Mucosa of descending colon (tissue), 3 donors: ENCODE data around the gene ATN1. TPM values are rescaled to one million over a fixed set of nuclear protein-coding genes. Genes with fewer than 3 reads are reported as not detected.
A peak's percentile ranks its signal among the peaks of the same experiment; 100 is the strongest.

Experiments
- ATAC-seq: fragments of 200-7000 bp; cut with Tn5 transposase; one replicate; pipeline ENCODE4 v1.9.1; 2020; ENCODE audit warnings: mild to moderate bottlenecking, moderate library complexity
- DNase-seq, 3 donors: peaks; one replicate each; pipeline ENCODE4 v3.0.0-alpha.2; 2020
- H3K36me3 ChIP-seq: fragments of 200-600 bp; one replicate; pipeline ENCODE4 v1.8.0; 2021; ENCODE audit warnings: low read depth, mild to moderate bottlenecking
- H3K4me1 ChIP-seq: fragments of 200-600 bp; one replicate; pipeline ENCODE4 v1.8.0; 2021; ENCODE audit warnings: low read depth, mild to moderate bottlenecking
- H3K4me3 ChIP-seq: fragments of 200-600 bp; one replicate; pipeline ENCODE4 v1.8.0; 2021; ENCODE audit warnings: mild to moderate bottlenecking
- H3K9me3 ChIP-seq: fragments of 200-600 bp; one replicate; pipeline ENCODE4 v1.8.0; 2021; ENCODE audit warnings: mild to moderate bottlenecking
- CTCF ChIP-seq: fragments of 200-600 bp; IDR thresholded peaks from one replicate; pipeline ENCODE4 v1.8.0; 2022; ENCODE audit warnings: antibody characterized with exemption, mild to moderate bottlenecking
- intact Hi-C, 2 donors: fragments of 100-400 bp; cut with DNase I in 1 of 2; cut with micrococcal nuclease in 1 of 2; formaldehyde crosslinking; loops; one replicate each; pipeline versions ENCODE4 v1.11.0 to v1.11.1; 2022; cut with DNase I, micrococcal nuclease
- total RNA-seq, 3 donors: library from RNA; stranded (reverse); fragmentation: NEBNext Ultra II Directional in 2 of 3; extraction: Animal tissue kit (Norgen Biotek cat#: 25700) in 2 of 3; gene quantifications; one replicate each; pipeline versions ENCODE4 v1.2.1 to v1.2.4, GENCODE V29; 2021 to 2023
- donor health status: DM: no; HTN: no; CAD: no; lungs with moderate emphysema.
- donor health status: DM: no; HTN: no; CAD: no.
- donor health status: DM: no; HTN: yes; CAD: no.

Gene ATN1
- total RNA-seq, 3 donors from 2014 or later, result 68.5 to 208 (median 82.4) TPM

DNA sequence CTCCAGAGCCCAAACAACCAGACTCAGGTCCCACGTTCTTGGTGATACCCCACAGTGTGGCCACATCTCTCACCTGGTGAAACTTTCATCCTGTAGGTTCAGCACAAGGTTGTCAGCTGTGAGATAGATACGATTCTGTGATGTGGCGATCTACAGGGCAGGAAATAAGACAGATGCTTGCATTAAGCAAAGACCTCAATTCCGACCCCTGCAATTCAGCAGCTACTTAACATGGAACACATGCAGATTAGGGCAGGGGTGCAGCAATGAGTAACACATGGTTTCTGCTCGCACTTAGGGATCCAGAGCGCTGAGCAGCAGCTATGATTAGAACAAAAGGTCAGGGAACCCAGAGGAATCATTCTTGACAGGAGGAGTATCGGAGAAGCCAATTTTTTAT is 38.6 kb downstream of the ATN1 start:
- H3K9me3 ChIP-seq, result no peaks in the 10 kb centered on the region
- no peak for ATAC-seq
- H3K4me3 ChIP-seq, result no peak overlapping the region
- intact Hi-C loops, result no loop called here
- H3K36me3 ChIP-seq, result no peaks in the 10 kb centered on the region
- DNase-seq, result no peak
- TF ChIP-seq CTCF, result no peak
- H3K4me1 ChIP-seq, result peaks cover 30% of the 10 kb centered on the region

- intact Hi-C loops, result no loop called here
- no peak for TF ChIP-seq CTCF
- Histone ChIP-seq H3K9me3 (no peaks in the 10 kb centered on the region), H3K4me1 (peaks cover 34% of the 10 kb centered on the region), H3K36me3 (no peaks in the 10 kb centered on the region), H3K4me3 (no peak overlapping the region)
- no peak for DNase-seq
- ATAC-seq, result no peak
Measured at GRCh38 chr12:6967651-6968100, 39.9 kb downstream of the ATN1 start.

GRCh38 chr12:6968426-6968825 is 40.7 kb downstream of the ATN1 start:
- peaks cover 34% of the 10 kb centered on the region for H3K4me1 ChIP-seq
- TF ChIP-seq CTCF, result no peak
- ATAC-seq (no peak), DNase-seq (no peak)
- no peak overlapping the region for H3K4me3 ChIP-seq
- intact Hi-C loops, result no loop called here
- no peaks in the 10 kb centered on the region for H3K36me3 ChIP-seq
- no peaks in the 10 kb centered on the region for H3K9me3 ChIP-seq

DNA sequence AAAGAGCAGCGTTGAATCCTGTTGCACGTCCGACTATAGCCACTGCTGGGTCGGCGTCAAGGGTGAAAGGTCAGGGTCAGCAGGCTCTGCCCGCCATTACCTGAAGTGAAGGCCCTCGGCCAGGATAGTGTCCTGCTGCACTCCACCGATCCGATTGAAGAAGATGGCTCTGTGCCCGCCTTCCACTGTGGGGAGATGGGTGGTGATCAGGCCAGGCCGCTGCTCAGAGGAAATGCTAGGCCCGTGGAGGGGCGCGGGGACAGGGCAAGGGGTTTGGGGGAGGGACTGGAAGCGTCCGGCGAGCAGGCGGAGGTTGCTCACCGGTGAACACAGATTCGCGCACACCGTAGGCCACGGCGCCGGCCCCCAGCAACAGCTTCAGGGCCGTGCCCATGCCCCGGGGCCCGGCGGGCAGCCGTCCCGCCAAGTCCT is 42.4 kb downstream of the ATN1 start:
- intact Hi-C loops, result no loop called here
- peaks cover 34% of the 10 kb centered on the region for H3K4me1 ChIP-seq
- no peaks in the 10 kb centered on the region for H3K9me3 ChIP-seq
- peak overlapping the region; percentile 60 for H3K4me3 ChIP-seq
- ATAC-seq, result peak; percentile 35
- no peak for TF ChIP-seq CTCF
- DNase-seq, result peak in 1 of 3 donors; percentile 51
- no peaks in the 10 kb centered on the region for H3K36me3 ChIP-seq

- DNase-seq (no peak), ATAC-seq (no peak)
- H3K4me1 ChIP-seq, result peaks cover 12% of the 10 kb centered on the region
- no peaks in the 10 kb centered on the region for H3K9me3 ChIP-seq
- no peaks in the 10 kb centered on the region for H3K36me3 ChIP-seq
- intact Hi-C loops, result no loop called here
- TF ChIP-seq CTCF, result no peak
- no peak overlapping the region for H3K4me3 ChIP-seq
Measured at GRCh38 chr12:6974180-6974579, 46.4 kb downstream of the ATN1 start.
